Esophagus muscularis mucosa (tissue), 4 donors: ENCODE results near the gene KLC1. TPM values are rescaled to one million over a fixed set of nuclear protein-coding genes. Genes with fewer than 3 reads are reported as not detected.

Experiments used
- DNase-seq: peaks from one replicate; pipeline ENCODE4 v3.0.0-alpha.2; 2017; ENCODE audit errors: extremely low spot score
- H3K27ac ChIP-seq, 4 donors: fragments of 200-600 bp; sonication (generic); replicated peaks in 1 of 4; 1 replicate in 3 of 4; 2 replicates in 1 of 4; pipeline ENCODE4 v1.5.1; 2016 to 2019; ENCODE audit warnings: mild to moderate bottlenecking in 1 of 4
- H3K27me3 ChIP-seq, 4 donors: fragments of 200-600 bp; sonication (generic); one replicate each; pipeline versions ENCODE4 v1.5.1 to v1.6.0; 2016 to 2019
- H3K36me3 ChIP-seq, 4 donors: fragments of 200-600 bp; sonication (generic); one replicate each; pipeline ENCODE4 v1.5.1; 2016 to 2019
- H3K4me1 ChIP-seq, 4 donors: fragments of 200-600 bp; sonication (generic); one replicate each; pipeline ENCODE4 v1.5.1; 2016 to 2019
- H3K4me3 ChIP-seq, 4 donors: fragments of 200-600 bp; sonication (generic); 1 replicate in 2 of 4; 2 replicates in 2 of 4; pipeline ENCODE4 v1.5.1; 2016 to 2019; ENCODE audit warnings: mild to moderate bottlenecking in 4 of 4, moderate library complexity in 1 of 4
- H3K9me3 ChIP-seq, 4 donors: fragments of 200-600 bp; sonication (generic); 1 replicate in 3 of 4; 2 replicates in 1 of 4; pipeline ENCODE4 v1.5.1; 2016 to 2019
- EP300 ChIP-seq: sonication (generic); formaldehyde crosslinking; IDR thresholded peaks from one replicate; pipeline ENCODE4 v1.6.1; 2017; ENCODE audit warnings: antibody characterized with exemption
- POLR2A ChIP-seq: fragments of 450-650 bp; IDR thresholded peaks from one replicate; pipeline ENCODE4 v1.6.1; 2017; ENCODE audit warnings: antibody characterized with exemption, moderate library complexity, mild to moderate bottlenecking, low read depth
- POLR2AphosphoS5 ChIP-seq, 2 donors: sonication (generic); formaldehyde crosslinking; IDR thresholded peaks; one replicate each; pipeline ENCODE4 v1.6.1; 2017; ENCODE audit warnings: antibody characterized with exemption in 2 of 2
- WGBS: methylation state at CpG from one replicate; pipeline ENCODE4 v1.1.5; 2018; 5-methylcytosine and 5-hydroxymethylcytosine counted together
- intact Hi-C: fragments of 100-400 bp; cut with DNase I; formaldehyde crosslinking; loops from one replicate; pipeline ENCODE4 v1.15.1; 2023
- total RNA-seq, 4 donors: library from RNA; depleted of rRNA; stranded (reverse); fragments of >200 nt; gene quantifications; one replicate each; pipeline versions ENCODE4 v1.1.0 to v1.2.1, GENCODE V29; 2016
- TF ChIP-seq, protein P1 (sequence below), 3 experiments: fragments of 200-600 bp in 2 of 3; fragments of 450-650 bp in 1 of 3; sonication (generic) in 2 of 3; IDR thresholded peaks; one replicate each; pipeline ENCODE4 v1.5.1; 2017 to 2019; ENCODE audit warnings: antibody characterized with exemption in 3 of 3, mild to moderate bottlenecking in 2 of 3, moderate library complexity in 1 of 3

Gene KLC1
- total RNA-seq, 4 donors from 2014 or later = 285 to 343 (median 312) TPM

DNA sequence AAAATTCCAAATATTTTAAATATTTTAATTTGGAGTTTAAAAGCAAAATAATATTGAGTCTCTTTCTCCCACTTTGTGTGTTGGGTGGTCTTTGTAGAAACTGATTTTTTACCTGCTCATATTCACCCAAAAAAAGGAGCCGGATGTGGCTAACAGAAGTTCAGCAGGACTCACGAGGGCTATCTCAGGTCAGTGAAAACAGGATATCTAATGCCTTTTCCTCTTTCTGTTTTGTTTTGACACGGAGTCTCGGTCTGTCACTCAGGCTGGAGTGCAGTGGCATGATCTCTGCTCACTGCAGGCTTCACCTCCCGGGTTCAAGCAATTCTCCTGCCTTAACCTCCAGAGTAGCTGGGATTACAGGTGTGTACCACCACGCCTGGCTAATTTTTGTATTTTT, 35.4 kb upstream of the KLC1 start:
- intact Hi-C loops = no loop called here
- TF ChIP-seq POLR2A (no peak), EP300 (no peak), POLR2AphosphoS5 (IDR thresholded peaks at IDR 0.05) (no peak)
- TF ChIP-seq, protein P1, sequence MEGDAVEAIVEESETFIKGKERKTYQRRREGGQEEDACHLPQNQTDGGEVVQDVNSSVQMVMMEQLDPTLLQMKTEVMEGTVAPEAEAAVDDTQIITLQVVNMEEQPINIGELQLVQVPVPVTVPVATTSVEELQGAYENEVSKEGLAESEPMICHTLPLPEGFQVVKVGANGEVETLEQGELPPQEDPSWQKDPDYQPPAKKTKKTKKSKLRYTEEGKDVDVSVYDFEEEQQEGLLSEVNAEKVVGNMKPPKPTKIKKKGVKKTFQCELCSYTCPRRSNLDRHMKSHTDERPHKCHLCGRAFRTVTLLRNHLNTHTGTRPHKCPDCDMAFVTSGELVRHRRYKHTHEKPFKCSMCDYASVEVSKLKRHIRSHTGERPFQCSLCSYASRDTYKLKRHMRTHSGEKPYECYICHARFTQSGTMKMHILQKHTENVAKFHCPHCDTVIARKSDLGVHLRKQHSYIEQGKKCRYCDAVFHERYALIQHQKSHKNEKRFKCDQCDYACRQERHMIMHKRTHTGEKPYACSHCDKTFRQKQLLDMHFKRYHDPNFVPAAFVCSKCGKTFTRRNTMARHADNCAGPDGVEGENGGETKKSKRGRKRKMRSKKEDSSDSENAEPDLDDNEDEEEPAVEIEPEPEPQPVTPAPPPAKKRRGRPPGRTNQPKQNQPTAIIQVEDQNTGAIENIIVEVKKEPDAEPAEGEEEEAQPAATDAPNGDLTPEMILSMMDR (IDR thresholded peaks at IDR 0.05) = no peak
- peak overlapping the region in 2 of 4 donors; percentile 58 to 61 for H3K27ac ChIP-seq
- no peaks in the 10 kb centered on the region for H3K9me3 ChIP-seq
- H3K4me3 ChIP-seq = no peak overlapping the region
- no peaks in the 10 kb centered on the region for H3K27me3 ChIP-seq
- WGBS = 69% methylated on average over 5 of the region's 6 CpGs
- peaks cover 8 to 33% (median 29%) of the 10 kb centered on the region in 4 donors for H3K36me3 ChIP-seq
- no peak for DNase-seq
- H3K4me1 ChIP-seq = peaks cover 6 to 20% (median 17%) of the 10 kb centered on the region in 4 donors

DNA sequence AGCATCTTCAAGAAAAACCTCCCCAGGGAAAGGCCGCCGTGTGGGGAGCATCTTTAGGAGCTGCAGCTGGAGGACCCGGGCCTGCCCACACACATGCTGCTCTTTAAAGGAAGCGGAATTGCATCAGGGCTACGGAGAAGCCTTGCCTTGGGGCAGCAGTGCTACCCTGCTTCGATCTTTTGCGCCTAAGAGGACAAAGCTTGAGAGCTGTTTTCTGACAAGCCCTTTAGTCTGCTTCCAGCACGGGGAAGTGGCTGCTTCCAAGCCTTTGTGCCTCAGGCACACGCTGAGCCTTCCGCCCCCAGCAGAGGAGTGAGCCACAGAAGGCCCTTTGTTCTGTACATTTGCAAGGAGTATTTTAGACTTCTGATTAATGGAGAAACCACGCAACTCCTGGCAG, 34.7 kb upstream of the KLC1 start:
- Histone ChIP-seq H3K4me1 (peaks cover 6 to 20% (median 17%) of the 10 kb centered on the region in 4 donors), H3K4me3 (no peak overlapping the region), H3K9me3 (no peaks in the 10 kb centered on the region), H3K27me3 (no peaks in the 10 kb centered on the region), H3K27ac (peak overlapping the region; percentile 23 to 61 (median 44)), H3K36me3 (peaks cover 8 to 26% (median 22%) of the 10 kb centered on the region in 4 donors)
- 69% methylated on average over 11 of the region's 11 CpGs for WGBS
- no peak for DNase-seq
- peak; percentile 39 to 51 for TF ChIP-seq POLR2AphosphoS5 (IDR thresholded peaks at IDR 0.05)
- TF ChIP-seq, protein P1 (IDR thresholded peaks at IDR 0.05) = no peak
- intact Hi-C loops = no loop called here

DNA sequence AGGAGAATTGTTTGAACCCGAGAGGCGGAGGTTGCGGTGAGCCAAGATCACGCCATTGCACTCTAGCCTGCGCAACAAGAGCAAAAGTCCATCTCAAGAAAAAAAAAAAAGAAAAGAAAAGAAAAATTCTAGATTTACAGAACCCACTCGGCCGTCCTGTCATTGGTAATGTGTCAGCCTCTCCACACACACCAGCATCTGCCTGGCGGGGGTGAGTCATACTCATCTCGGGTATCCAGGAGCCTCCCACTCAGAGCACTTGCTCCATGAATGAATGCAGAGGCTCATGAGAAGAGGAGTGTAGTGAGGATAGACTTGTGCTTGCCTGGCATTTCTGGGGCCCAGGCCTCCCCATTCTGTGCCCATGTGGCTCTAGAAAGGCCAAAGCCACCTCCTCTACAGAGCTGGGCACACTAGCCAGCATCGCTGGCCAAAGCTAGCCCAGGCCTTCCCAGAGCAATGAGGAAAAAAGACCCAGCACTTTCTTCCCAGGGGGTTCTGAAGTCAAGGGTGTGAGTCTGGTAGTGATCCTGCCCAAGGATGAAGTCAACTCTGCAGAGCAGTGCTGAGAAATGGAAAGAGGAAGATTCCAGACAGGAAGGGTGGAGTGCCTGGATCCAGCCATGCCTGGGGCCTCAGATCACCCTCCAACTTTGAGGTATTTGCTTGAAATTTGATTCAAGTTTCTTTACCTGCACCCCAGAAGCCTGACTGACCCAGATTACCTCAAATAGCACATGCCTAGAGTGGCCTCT, 31.2 kb upstream of the KLC1 start:
- H3K4me1 ChIP-seq = peaks cover 6 to 20% (median 17%) of the 10 kb centered on the region in 4 donors
- no peaks in the 10 kb centered on the region for H3K27me3 ChIP-seq
- TF ChIP-seq POLR2AphosphoS5 (IDR thresholded peaks at IDR 0.05) (no peak), POLR2A (no peak)
- DNase-seq = no peak
- H3K27ac ChIP-seq = no peak overlapping the region
- H3K4me3 ChIP-seq = no peak overlapping the region
- no peaks in the 10 kb centered on the region for H3K9me3 ChIP-seq
- intact Hi-C loops = no loop called here
- no peaks in the 10 kb centered on the region for H3K36me3 ChIP-seq
- 69% methylated on average over 9 of the region's 10 CpGs for WGBS

DNA sequence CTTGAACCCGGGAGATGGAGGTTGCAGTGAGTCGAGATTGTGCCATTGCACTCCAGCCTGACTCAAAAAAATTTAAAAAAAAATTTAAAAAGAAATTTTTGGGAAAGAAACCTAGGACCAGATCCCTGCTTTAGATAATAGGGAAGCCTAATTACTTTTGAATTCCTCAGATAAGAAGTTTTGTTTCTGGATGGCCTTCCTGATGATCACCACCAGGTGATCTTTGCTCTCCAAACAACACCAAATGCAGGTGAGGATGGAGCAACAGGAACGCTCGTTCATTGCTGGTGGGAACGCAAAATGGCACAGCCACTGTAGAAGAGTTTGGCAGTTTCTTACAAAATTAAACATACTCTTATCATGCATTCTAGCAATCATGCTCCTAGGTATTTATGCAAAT, 28.5 kb upstream of the KLC1 start:
- no peaks in the 10 kb centered on the region for H3K36me3 ChIP-seq
- 95% methylated on average over 5 of the region's 5 CpGs for WGBS
- H3K27me3 ChIP-seq = no peaks in the 10 kb centered on the region
- peaks cover 0 to 12% (median 8%) of the 10 kb centered on the region in 4 donors for H3K4me1 ChIP-seq
- TF ChIP-seq, protein P1 (IDR thresholded peaks at IDR 0.05) = no peak
- TF ChIP-seq EP300 (no peak), POLR2A (no peak)
- H3K9me3 ChIP-seq = no peaks in the 10 kb centered on the region
- no peak overlapping the region for H3K4me3 ChIP-seq
- no peak overlapping the region for H3K27ac ChIP-seq
- no peak for DNase-seq
- intact Hi-C loops = no loop called here

DNA sequence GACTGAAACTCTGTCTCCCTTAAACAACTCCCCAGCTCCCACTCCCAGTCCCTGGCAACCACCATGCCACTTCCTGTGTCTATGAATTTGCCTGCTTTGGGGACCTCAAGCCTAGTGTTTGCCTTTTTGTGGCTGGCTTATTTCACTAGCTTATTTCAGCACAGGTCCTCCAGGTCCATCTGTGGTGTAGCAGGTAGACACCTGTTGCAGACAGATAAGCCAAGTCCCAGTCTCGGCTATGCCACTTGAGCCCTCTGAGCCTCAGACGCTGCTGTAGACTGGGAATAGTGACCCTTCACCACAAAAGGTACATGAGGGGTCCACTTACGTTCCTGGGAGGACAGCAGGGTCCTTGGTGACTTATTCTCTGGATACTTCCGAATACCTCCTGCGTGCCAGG, 24.4 kb upstream of the KLC1 start:
- Histone ChIP-seq H3K36me3 (no peaks in the 10 kb centered on the region), H3K27ac (no peak overlapping the region), H3K9me3 (no peaks in the 10 kb centered on the region), H3K4me1 (peaks cover 17 to 25% (median 22%) of the 10 kb centered on the region in 4 donors), H3K4me3 (no peak overlapping the region), H3K27me3 (no peaks in the 10 kb centered on the region)
- no peak for DNase-seq
- 100% methylated on average over 4 of the region's 5 CpGs for WGBS
- TF ChIP-seq, protein P1 (IDR thresholded peaks at IDR 0.05) = no peak
- no peak for TF ChIP-seq POLR2AphosphoS5 (IDR thresholded peaks at IDR 0.05)
- TF ChIP-seq POLR2A = no peak
- no peak for TF ChIP-seq EP300
- intact Hi-C loops = no loop called here
